ENCODE results near the gene BAIAP3. TPM values are rescaled to one million over a fixed set of nuclear protein-coding genes. Genes with fewer than 3 reads are reported as not detected.

The BAIAP3 gene
- total RNA-seq, 1 donor from 2014 or later: 4.2 TPM

DNA sequence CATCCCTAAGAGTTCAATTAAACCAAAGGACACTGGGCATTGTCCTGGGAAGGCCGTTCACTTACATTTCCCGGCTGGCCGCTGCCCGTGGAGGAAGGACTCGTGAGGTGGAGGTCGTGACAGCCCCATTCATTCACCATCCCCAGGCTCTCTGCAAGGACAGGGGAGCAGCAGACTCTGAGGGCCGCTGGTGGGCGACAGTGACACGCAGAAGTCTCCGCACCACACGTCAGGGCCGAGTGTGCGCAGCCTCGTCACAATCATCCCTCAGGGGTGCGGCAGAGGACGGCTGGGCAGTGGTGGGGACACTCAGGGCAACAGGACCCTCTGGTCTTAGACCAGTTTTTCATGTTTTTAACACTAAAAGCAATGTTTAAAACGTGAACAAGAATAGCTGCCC, 59.4 kb downstream of the BAIAP3 start:
- Histone ChIP-seq H3K27me3 (no peaks in the 10 kb centered on the region), H3K9me3 (no peaks in the 10 kb centered on the region), H3K36me3 (peaks cover 0 to 75% of the 10 kb centered on the region in 2 donors), H3K27ac (no peak overlapping the region), H3K4me3 (no peak overlapping the region), H3K4me1 (no peaks in the 10 kb centered on the region)
- intact Hi-C loops (cut with DNase I): no loop called here
- no peak for TF ChIP-seq POLR2AphosphoS5 (IDR thresholded peaks at IDR 0.05; ENCODE audit: insufficient read depth in 1 of 2, low read depth in 1 of 2)
- TF ChIP-seq POLR2A (IDR thresholded peaks at IDR 0.05): no peak
- TF ChIP-seq, protein P1, sequence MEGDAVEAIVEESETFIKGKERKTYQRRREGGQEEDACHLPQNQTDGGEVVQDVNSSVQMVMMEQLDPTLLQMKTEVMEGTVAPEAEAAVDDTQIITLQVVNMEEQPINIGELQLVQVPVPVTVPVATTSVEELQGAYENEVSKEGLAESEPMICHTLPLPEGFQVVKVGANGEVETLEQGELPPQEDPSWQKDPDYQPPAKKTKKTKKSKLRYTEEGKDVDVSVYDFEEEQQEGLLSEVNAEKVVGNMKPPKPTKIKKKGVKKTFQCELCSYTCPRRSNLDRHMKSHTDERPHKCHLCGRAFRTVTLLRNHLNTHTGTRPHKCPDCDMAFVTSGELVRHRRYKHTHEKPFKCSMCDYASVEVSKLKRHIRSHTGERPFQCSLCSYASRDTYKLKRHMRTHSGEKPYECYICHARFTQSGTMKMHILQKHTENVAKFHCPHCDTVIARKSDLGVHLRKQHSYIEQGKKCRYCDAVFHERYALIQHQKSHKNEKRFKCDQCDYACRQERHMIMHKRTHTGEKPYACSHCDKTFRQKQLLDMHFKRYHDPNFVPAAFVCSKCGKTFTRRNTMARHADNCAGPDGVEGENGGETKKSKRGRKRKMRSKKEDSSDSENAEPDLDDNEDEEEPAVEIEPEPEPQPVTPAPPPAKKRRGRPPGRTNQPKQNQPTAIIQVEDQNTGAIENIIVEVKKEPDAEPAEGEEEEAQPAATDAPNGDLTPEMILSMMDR (IDR thresholded peaks at IDR 0.05): no peak
- no peak for DNase-seq (ENCODE audit: extremely low spot score in 2 of 2)

DNA sequence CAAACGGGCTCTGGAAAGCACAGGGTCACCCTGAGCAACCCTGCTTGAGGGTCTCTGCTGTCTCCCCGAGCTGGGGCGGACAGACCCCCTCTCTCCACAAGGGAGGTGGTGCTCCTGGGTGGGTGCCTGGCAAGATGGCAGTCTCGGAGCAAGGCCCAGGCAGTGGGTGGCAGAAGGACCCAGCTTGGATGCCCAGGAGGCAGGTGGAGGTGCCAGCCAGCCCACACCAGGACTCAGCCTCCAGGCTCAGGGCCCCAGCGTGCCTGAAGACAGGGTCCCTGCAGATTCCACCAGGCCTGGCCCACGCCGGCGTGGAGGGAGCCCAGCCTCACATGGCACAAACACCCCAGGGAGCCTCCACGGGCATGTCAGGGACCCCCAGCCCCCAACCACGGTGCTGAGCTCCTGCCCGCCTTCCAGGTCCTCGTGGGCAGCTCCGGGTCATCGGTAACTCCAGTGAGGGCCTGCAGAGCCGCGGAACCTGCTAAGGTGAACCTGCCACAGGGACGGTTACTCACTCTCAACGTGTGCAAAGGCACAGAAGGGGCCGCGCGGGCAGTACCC, 60.2 kb downstream of the BAIAP3 start:
- DNase-seq (ENCODE audit: extremely low spot score in 2 of 2): no peak
- peaks cover 0 to 84% of the 10 kb centered on the region in 2 donors for H3K36me3 ChIP-seq
- H3K9me3 ChIP-seq: no peaks in the 10 kb centered on the region
- H3K27me3 ChIP-seq: no peaks in the 10 kb centered on the region
- TF ChIP-seq POLR2A (IDR thresholded peaks at IDR 0.05) (no peak), POLR2AphosphoS5 (IDR thresholded peaks at IDR 0.05; ENCODE audit: insufficient read depth in 1 of 2, low read depth in 1 of 2) (no peak)
- TF ChIP-seq, protein P1 (IDR thresholded peaks at IDR 0.05): no peak
- no peak overlapping the region for H3K27ac ChIP-seq
- intact Hi-C loops (cut with DNase I): no loop called here
- H3K4me1 ChIP-seq: no peaks in the 10 kb centered on the region
- H3K4me3 ChIP-seq: no peak overlapping the region

DNA sequence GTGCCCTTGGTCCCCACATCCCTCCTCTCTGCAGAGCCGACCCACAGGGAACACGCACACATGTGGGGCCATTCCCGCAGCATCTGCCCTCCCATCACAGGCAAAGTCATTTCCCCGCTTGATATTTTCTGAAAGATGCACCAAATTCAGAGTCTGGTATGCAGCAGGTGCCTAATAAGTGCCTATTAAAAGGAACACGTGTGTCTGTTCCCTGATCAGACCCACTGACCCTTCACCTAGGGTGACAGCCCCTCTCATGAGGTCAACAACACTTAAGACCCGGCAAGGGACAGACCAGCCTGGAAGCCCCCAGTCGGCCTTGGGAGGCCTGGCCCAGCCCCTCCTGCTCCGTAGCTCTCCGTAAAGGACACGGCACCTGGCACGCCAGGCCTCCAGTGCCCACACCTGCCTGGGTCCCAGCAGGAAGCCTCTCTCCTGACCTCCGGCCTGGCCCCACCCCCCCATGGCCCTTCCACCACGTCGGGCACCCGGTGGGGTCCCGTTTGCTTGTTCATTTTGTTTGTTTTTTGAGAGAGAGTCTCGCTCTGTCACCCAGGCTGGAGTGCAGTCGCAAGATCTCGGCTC, 61.0 kb downstream of the BAIAP3 start:
- Histone ChIP-seq H3K27me3 (no peaks in the 10 kb centered on the region), H3K27ac (no peak overlapping the region), H3K36me3 (peaks cover 0 to 90% of the 10 kb centered on the region in 2 donors), H3K4me1 (no peaks in the 10 kb centered on the region), H3K9me3 (no peaks in the 10 kb centered on the region), H3K4me3 (no peak overlapping the region)
- intact Hi-C loops (cut with DNase I): no loop called here
- TF ChIP-seq POLR2A (IDR thresholded peaks at IDR 0.05): no peak
- TF ChIP-seq, protein P1 (IDR thresholded peaks at IDR 0.05): no peak
- TF ChIP-seq POLR2AphosphoS5 (IDR thresholded peaks at IDR 0.05; ENCODE audit: insufficient read depth in 1 of 2, low read depth in 1 of 2): no peak
- DNase-seq (ENCODE audit: extremely low spot score in 2 of 2): no peak

DNA sequence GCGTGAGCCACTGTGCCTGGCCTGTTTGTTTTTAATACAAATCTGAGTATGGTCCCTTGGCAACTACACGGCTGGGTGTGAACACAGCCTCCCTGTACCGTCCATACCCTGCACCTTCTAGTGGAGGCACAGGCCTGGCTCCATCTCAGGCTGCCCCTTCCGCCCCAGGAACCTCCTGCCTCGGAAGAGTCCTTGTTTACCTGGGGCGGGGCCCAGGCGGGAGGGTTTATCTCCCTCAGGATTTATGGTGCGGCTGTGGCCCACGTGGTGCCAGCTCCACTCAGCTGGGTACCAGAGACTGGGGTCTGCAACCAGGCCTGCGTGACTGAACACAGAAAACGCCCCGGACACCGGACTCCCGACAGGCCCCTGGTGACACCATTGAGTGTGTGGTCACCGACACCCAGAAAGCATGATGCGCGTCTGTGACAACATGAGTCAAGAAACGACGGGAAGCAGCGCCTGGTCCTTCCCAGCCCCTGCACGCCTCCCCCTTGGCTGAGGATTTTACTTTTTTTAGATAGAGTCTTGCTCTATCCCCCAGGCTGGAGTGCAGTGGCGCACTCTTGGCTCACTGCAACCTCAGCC, 62.1 kb downstream of the BAIAP3 start:
- TF ChIP-seq POLR2A (IDR thresholded peaks at IDR 0.05) (no peak), POLR2AphosphoS5 (IDR thresholded peaks at IDR 0.05; ENCODE audit: insufficient read depth in 1 of 2, low read depth in 1 of 2) (no peak)
- TF ChIP-seq, protein P1 (IDR thresholded peaks at IDR 0.05): no peak
- Histone ChIP-seq H3K36me3 (peaks cover 0 to 83% of the 10 kb centered on the region in 2 donors), H3K9me3 (no peaks in the 10 kb centered on the region), H3K27me3 (no peaks in the 10 kb centered on the region), H3K4me3 (no peak overlapping the region), H3K27ac (no peak overlapping the region), H3K4me1 (no peaks in the 10 kb centered on the region)
- no peak for DNase-seq (ENCODE audit: extremely low spot score in 2 of 2)
- intact Hi-C loops (cut with DNase I): no loop called here

DNA sequence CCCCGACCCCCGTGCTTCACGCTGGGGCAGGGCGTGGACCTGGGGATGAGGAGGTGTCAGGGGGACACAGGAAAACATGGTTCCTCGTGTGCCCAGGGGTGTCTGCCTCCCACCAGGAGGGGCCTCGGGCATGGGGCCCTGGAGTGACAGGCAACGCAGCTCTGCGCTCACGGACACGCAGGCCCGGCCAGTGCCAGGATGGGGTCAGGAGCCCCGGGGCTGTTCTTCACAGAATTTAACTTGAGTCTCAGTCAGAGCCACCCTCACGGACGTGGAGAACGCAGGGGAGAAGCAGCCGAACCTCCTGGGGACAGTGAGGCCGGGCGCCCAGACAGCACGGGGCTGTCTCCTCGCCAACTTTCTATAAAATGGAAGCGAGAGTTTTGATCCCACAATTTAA, 64.3 kb downstream of the BAIAP3 start:
- no peak overlapping the region for H3K27ac ChIP-seq
- H3K36me3 ChIP-seq: peaks cover 0 to 83% of the 10 kb centered on the region in 2 donors
- DNase-seq (ENCODE audit: extremely low spot score in 2 of 2): no peak
- no peak for TF ChIP-seq POLR2A (IDR thresholded peaks at IDR 0.05)
- TF ChIP-seq POLR2AphosphoS5 (IDR thresholded peaks at IDR 0.05; ENCODE audit: insufficient read depth in 1 of 2, low read depth in 1 of 2): no peak
- TF ChIP-seq, protein P1 (IDR thresholded peaks at IDR 0.05): no peak
- intact Hi-C loops (cut with DNase I): no loop called here
- no peaks in the 10 kb centered on the region for H3K9me3 ChIP-seq
- H3K4me3 ChIP-seq: no peak overlapping the region
- no peaks in the 10 kb centered on the region for H3K27me3 ChIP-seq
- no peaks in the 10 kb centered on the region for H3K4me1 ChIP-seq
